GM11168 (cell line): ENCODE data around the gene TBC1D16.

Source experiments
- in situ Hi-C: fragments of 300-500 bp; cut with MboI; formaldehyde crosslinking; loops from one replicate; pipeline ENCODE4 v1.12.0; 2022; ENCODE audit warnings: low sequenced_read_pairs; ENCODE audit not compliant: unreplicated experiment

TBC1D16 gene

GRCh38 chr17:79931817-79932309, 103.8 kb downstream of the TBC1D16 start:
- in situ Hi-C loops, result no loop called here

- in situ Hi-C loops, result no loop called here
These were observed 104.5 kb downstream of the TBC1D16 start for GRCh38 chr17:79930877-79931816.

DNA sequence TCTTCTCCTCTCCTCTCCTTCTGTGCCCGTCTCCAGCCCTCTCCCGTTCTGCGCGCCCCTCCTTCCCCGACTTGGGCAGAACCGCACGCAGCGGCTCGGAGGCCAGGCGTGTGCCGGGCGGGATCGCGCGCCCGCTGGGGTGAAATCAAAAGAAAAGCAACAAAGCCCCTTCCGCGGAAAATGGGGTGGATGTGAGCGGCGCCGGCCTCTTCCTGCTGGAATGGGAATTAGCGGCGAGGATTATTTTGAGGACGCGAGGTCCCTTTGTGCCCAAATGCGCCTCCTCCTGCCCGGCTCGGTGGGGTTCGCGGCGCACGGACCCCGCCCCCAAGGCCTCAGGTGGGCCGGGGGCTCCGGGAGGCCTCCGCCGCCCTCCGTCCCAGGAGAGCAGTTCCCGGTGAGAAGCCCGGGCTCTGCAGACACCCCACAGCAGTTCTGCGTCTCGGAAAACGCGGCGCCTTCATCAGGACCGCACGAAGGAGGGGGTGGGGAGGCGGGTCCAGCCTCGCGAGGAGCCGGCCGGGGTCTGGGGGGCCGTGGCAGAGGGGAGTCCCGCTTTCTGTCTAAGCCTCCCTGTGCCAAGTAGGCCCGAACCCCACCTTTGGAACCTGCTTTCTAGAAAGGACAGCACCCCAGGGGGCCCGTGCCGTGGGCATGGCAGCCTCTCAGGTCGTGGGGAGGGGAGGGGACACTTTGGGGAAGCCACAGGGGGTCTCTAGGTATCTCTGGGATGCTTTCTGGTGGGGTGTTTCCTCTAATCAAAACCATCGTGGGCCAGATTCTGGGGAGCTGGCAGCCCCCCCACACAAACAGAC, 105.4 kb downstream of the TBC1D16 start:
- in situ Hi-C loops, result no loop called here

- in situ Hi-C loops, result loop anchor here (5.0 kb wide), 1 partner anchor 47 kb away; no protein-coding TSS in a partner anchor
These were observed 106.2 kb downstream of the TBC1D16 start for GRCh38 chr17:79929257-79930061.

- in situ Hi-C loops, result loop anchor here (5.0 kb wide), 1 partner anchor 46 kb away; no protein-coding TSS in a partner anchor
These were observed 107.0 kb downstream of the TBC1D16 start for GRCh38 chr17:79928502-79929256.

DNA sequence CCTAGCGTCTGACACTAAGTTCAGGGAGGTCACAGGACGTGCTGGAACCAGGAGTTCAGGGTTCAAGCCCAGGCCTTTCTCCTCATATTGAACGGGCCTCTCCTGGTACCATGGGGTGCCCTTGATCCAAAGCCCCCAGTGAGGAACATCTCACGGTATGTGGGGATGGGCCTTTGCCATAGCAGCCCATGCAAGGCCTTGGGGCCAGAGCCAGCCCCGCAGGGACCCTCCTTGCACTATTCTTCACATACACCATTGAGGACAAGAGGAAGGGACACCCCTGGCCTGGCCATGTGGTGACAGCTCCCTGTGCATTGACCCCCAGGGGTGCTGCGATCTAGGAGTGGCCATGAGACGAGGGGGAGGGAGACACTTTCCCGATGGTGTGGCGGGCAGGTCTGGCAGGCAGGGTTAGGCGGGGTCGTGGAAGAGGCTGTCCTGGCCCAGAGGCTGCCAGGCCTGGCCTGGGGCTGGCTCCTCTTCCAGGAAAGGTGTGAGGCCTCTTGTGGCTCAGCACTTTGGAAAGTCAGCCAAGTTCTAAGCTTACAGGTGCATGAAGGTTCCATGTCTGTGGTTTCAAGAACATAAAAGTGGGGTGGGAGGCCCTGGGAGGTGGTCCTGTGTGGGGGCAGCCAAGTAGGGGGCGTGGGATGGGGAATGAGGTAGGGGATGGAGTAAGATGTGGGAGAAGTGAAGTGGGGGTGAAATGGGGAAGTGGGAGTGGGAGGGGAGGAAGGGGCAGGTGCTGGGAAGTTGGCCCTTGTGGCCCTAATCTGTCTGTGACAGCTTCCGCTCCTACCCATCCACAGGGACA, 107.8 kb downstream of the TBC1D16 start:
- in situ Hi-C loops, result loop anchor here (5.0 kb wide), 1 partner anchor 46 kb away; no protein-coding TSS in a partner anchor

GRCh38 chr17:79927136-79927661, 108.5 kb downstream of the TBC1D16 start:
- in situ Hi-C loops, result loop anchor here (5.0 kb wide), 1 partner anchor 45 kb away; no protein-coding TSS in a partner anchor

- in situ Hi-C loops, result loop anchor here (5.0 kb wide), 1 partner anchor 44 kb away; no protein-coding TSS in a partner anchor
These were observed 109.0 kb downstream of the TBC1D16 start for GRCh38 chr17:79926605-79927135.

- in situ Hi-C loops, result loop anchor here (5.0 kb wide), 1 partner anchor 44 kb away; no protein-coding TSS in a partner anchor
These were observed 109.5 kb downstream of the TBC1D16 start for GRCh38 chr17:79926142-79926604.

- in situ Hi-C loops, result loop anchor here (5.0 kb wide), 1 partner anchor 43 kb away; no protein-coding TSS in a partner anchor
These were observed 110.3 kb downstream of the TBC1D16 start for GRCh38 chr17:79925242-79925957.

DNA sequence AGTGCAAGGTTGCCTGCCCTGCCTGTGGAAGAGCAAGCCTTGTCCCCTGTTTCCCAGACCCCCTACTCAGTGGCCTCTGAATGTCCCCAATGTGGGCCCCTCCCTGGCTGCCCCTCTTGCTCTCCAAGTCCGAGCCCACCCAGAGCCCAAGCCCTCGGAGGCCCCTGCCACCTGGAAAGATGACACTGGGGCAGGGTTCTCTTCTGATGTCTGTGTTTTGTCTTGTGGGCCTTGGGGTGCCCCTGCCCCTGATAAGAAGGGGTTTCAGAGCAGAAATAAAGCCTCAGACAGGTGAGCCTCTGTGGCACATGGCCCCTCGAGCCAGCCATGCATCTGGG, 111.1 kb downstream of the TBC1D16 start:
- in situ Hi-C loops, result no loop called here

- in situ Hi-C loops, result no loop called here
These were observed 111.6 kb downstream of the TBC1D16 start for GRCh38 chr17:79923974-79924638.

DNA sequence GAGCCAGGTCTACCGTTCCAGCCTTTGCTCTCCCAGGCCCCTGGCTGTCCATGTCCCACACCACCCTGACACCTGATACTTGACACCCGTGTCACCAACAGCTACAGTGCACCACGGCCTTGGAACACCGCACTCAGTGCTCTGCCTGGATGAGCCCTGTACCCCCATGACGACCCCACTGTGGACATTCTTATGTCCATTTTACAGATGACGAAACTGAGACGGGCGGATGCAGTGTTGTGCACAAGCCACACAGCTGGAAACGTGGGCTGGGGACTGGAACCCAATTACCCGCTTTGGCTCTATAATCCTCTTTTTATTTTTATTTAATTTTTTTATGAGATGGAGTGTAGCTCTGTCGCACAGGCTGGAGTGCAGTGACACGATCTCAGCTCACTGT, 112.9 kb downstream of the TBC1D16 start:
- in situ Hi-C loops, result no loop called here

GRCh38 chr17:79922116-79922601, 113.5 kb downstream of the TBC1D16 start:
- in situ Hi-C loops, result no loop called here

DNA sequence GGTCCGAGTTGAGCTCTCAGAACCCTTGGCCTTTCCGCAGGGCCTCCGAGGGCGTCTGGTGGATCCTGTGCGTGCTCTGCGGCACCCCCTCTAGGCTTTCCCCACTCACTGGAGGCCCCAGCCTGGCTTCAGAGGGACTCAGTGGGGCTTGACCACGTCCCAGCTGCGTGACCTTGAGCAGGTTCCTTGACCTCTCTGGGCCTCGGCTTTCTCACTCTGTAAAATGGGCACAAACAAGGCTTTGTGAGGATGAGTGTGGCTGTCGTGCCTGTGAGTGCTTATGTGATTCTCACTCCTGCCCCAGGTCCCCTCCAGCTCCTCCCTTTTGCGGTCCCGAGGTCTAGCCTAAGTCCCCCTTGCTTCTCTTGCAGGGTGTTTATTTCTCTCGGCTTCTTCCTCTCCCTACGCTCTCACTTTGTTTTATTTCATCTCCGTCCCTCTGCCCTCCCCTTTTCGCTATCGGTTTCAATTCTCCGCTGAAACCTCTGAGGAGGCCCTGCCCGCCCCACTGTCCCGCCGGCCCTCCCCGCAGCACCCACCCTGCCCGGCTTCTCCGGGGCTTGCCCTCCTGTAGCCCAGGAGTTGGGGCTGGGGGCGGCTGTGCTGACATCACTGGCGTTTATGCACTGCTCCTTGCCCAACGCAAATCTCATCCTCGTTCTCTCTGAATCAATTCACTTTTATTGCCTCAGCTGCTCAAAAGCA, 114.1 kb downstream of the TBC1D16 start:
- in situ Hi-C loops, result no loop called here
